Measurements from ENCODE around the gene C8A.

- TF ChIP-seq POLR2AphosphoS5 (IDR thresholded peaks at IDR 0.05; ENCODE audit: low read depth, low read length) (no peak), POLR2A (IDR thresholded peaks at IDR 0.05; ENCODE audit: low read depth, low read length) (no peak), SPI1 (IDR thresholded peaks at IDR 0.05; ENCODE audit: low read depth, low read length) (no peak), TAF1 (IDR thresholded peaks at IDR 0.05; ENCODE audit: low read depth, low read length) (no peak)
These were observed 47.1 kb downstream of the C8A start for GRCh38 chr1:56901716-56902115.

Data from GM12891 (cell line).